ENCODE results near the gene DPP9. TPM values are rescaled to one million over a fixed set of nuclear protein-coding genes. Genes with fewer than 3 reads are reported as not detected.

Gene DPP9
- total RNA-seq, 1 donor from 2014 or later, result 98.7 TPM

DNA sequence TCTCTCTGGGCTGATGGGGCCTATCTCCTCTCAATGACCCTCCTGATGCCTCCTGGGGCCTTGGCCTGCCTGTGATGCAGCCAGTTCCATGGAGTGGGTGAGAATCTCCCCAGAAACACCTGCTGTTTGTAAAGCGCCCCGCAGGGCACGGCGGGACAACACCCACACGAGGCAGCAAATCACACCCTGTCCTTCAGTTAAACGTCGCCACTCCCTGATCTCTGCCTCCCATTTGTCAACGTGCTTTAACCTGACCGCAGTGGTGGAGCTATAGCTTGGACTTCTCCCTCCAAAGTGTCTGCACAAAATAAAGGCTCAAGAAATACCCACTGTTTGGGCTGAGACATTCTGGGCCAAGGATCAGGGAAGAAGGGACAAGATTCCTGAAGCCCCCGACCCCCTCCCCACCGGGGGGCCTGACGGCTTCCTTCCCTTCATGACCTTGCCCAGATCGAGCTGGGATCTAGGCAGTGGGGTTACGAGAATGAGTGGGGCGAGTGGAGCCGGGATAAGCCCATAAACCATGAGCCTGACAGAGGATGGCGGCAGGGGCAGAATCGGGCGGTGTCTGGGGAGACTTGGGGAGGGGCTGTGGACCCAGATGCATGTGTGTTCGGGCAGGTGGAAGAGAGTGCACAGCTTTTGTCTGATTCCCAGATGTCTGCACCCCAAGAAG, 61.5 kb downstream of the DPP9 start:
- intact Hi-C loops (cut with micrococcal nuclease), result no loop called here

DNA sequence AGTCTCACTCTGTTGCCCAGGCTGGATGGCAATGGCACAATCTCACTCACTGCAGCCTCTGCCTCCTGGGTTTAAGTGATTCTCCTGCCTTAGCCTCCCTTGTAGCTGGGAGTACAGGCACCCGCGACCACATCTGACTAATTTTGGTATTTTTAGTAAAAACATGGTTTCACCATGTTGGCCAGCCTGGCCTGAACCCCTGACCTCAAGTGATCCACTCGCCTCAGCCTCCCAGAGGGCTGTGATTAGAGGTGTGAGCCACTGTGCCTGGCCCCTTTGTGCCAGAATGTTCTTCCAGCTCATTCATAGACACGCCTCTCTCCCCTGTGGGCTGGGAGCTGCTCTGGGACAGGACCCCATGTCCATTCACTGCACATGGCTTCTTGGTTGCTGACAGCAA, 62.6 kb downstream of the DPP9 start:
- intact Hi-C loops (cut with micrococcal nuclease), result no loop called here

DNA sequence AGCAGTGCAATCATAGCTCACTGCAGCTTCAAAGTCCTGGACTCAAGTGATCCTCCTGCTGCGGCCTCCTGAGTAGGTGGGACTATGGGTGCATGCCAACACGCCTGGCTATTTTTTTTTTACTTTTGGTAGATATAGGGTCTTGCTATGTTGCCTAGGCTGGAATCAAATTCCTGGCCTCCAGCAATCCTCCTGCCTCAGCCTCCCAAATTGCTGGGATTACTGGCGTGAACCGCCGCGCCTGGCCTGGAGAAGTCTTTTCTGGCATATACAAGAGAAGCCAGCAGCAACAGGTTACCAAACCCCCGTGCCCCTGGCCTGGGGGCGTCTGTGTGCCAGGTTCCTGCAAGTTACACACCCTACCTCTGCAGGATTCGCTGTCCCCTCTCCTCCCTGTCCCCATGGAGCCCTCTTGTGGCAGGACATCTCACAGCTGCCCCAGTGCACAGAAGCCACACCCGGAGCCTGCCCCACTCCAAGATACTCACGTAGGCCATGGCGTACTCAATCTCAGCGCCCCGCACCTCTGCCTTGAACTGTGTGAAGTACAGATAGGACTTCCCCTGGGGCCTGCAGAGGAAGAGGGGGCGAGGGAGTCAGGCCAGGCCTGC, 63.4 kb downstream of the DPP9 start:
- intact Hi-C loops (cut with micrococcal nuclease), result no loop called here

DNA sequence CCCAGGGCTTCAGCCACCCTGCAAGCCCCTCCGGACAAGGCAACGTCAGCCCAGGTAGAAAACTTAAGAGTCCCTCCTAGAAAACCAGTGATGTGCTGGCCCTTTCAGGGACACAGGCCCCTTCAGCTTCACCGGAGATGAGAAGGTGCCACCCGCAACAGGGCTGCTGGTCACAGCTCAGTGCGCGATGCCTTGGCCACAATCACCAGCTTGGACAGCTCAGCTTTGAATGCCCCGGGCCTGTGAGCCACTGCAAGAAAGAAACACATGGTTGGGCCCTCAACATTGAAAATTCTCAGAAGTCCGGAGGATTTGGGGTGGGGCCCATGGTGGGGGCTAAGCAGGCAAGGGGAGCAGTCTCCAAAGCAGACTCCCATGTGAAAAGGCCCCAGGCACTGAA, 65.8 kb downstream of the DPP9 start:
- intact Hi-C loops (cut with micrococcal nuclease), result no loop called here

DNA sequence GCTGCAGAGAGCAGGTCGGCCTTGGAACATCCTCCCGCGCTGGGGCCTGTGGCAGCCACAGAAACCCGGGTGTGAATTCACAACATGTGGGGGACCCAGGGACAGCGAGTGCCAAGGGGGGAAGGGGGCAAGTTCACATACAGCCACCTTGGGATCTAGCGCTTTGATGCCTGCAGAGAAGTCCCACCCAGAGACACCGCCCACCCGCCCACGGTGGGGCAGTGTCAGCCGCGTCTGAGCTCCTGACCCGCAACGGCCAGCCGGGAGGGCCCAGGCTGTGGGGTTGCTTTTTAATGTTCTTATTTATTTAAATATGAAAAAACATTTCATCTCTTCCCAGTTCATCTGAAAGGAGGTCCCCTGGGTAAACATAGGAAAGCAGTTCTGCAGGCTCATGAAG, 66.4 kb downstream of the DPP9 start:
- intact Hi-C loops (cut with micrococcal nuclease), result no loop called here

DNA sequence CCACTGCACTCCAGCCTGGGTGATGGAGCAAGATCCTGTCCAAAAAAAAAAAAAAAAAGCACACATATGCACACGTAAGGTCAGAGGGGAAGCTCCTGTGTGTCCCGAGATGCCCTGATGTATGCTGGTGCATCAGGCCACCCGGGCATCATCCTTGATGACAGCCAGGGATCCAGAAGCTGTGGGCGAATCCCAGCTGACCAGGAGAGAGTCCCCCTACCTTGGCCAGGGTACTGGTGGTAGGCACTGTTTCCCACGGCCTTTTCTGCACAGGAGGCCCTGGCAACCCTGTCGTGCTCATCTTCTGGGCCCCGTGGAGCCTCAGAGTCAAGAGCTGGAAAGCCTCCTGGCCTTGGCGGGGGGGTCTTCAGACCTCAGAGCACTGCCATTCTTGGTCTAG, 67.5 kb downstream of the DPP9 start:
- intact Hi-C loops (cut with micrococcal nuclease), result no loop called here

DNA sequence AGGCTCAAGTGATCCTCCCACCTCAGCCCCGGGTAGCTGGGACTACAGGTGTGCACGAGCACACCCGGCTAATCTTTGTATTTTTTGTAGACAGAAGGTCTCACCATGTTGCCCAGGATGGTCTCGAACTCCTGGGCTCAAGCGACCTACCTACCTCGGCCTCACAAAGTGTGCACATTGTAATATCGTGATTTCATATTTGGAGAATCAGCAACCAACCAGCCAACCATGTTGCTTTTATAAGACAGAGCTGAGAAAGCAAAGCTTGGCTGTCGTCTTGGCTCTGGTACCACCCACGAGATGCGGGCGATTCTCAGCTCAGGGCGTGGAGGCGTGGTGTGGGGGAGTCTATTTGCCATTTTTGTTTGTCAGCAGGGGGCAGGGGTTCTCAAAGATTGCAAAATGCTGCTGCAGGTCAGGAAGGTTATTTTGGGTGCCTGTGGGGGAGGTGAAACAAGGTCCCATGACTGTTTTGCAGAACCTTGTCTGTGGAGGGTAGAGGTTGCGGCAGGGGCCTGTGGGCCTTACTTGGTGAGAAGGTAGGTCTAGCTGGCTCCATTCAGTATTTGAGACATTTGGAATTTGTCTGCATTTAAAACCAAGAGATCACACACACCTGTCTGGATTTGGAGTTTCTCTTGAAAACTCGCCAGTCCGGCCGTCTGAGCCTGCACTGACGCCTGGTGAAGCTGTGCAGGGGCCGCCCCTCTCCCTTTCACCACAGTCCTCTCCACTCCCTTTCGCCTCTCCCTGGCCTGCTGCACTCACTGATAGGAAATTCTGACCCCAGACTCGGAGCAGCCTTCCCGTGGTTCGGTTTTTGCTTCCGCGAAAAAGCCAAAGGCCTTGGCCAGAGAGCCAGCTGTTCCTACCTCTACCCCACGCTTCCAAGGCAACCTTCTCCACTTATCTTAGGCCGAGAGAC, 68.9 kb downstream of the DPP9 start:
- intact Hi-C loops (cut with micrococcal nuclease), result no loop called here

DNA sequence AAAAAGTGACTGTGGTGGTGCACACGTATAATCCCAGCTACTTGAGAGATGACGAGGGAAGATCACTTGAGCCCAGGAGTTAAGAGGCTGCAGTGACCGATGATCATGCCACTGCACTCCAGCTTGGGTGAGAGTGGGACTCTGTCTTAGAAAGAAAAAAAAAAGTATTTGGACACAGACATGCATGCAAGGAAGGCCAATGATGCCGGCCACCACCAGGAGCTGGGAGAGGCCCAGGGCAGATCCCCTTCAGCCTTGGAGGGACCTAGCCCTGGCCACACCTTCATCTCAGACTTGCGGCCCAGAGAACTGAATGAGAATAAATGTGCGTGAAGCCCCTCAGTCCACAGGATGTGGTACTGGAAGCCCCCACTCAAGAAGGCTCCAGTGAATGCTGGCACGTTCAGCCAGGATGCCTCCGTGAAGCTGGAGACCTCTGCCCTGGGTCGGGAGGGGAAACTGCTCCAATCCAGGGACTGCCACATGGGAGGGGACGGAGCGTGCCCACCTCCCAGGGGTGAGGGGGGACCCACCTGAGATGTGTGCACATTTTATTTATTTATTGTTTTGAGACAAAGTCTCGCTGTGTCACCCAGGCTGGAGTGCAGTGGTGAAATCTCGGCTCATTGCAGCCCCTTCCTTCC, 69.7 kb downstream of the DPP9 start:
- intact Hi-C loops (cut with micrococcal nuclease), result no loop called here

DNA sequence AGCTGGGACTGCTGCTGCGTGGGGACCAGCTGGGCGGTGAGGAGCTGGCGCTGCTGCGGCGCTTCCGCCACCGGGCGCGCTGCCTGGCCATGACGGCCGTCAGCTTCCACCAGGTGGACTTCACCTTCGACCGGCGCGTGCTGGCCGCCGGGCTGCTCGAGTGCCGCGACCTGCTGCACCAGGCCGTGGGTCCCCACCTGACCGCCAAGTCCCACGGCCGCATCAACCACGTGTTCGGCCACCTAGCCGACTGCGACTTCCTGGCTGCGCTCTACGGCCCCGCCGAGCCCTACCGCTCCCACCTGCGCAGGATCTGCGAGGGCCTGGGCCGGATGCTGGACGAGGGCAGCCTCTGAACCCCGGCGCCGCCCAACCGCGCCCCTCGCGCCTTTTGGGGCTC, 71.6 kb downstream of the DPP9 start:
- intact Hi-C loops (cut with micrococcal nuclease), result no loop called here

DNA sequence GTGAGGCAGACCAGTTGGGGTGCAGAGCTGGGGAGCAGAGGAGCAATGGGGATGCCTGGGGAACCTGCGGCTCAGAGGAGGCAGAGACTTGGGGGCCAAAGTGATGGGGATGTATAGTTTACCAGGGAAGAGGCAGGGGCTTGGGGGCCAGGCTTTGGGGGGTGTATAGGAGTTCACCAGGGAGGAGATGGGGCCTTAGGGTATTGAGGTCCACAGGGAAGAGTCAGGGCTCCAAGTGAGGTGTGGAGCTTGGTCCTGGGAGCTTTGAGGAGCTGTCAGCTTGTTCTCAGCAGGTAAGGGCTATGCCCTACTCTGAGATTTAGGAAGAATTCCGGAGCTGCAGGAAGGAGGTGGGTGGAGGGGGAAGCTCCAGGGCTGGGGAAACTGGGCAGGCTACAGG, 73.5 kb downstream of the DPP9 start:
- intact Hi-C loops (cut with micrococcal nuclease), result no loop called here

DNA sequence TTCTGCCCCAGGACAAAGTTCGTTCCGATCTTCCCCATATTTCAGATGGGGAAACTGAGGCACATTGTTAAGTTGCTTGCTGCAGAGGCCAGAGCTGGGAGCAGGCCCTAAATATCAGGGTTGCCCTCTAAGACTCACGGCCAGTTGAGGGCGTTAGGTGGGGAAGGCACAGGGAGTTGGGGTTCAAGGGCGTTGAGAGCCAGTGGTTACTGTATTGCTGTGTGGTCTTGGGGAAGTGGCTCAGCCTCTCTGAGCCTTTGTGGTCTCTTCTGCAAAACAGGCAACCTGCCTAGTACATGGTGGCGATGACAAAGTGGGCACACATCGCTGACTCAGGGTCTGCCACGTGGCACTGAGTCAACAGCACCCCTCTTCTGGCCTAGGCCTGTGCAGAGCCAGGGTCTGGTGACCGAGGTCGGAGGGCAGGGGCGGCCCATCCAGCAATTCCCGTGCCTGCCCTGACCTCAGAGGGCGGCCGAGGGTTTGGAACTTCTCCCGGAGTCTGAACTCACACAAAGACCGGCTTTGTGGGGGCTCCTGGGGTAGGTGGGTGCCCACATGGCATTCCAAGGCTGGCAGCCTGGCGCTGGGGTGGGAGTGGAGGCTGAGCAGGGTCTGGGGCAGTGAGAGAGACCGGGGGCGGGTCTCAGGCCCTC, 74.1 kb downstream of the DPP9 start:
- intact Hi-C loops (cut with micrococcal nuclease), result no loop called here

DNA sequence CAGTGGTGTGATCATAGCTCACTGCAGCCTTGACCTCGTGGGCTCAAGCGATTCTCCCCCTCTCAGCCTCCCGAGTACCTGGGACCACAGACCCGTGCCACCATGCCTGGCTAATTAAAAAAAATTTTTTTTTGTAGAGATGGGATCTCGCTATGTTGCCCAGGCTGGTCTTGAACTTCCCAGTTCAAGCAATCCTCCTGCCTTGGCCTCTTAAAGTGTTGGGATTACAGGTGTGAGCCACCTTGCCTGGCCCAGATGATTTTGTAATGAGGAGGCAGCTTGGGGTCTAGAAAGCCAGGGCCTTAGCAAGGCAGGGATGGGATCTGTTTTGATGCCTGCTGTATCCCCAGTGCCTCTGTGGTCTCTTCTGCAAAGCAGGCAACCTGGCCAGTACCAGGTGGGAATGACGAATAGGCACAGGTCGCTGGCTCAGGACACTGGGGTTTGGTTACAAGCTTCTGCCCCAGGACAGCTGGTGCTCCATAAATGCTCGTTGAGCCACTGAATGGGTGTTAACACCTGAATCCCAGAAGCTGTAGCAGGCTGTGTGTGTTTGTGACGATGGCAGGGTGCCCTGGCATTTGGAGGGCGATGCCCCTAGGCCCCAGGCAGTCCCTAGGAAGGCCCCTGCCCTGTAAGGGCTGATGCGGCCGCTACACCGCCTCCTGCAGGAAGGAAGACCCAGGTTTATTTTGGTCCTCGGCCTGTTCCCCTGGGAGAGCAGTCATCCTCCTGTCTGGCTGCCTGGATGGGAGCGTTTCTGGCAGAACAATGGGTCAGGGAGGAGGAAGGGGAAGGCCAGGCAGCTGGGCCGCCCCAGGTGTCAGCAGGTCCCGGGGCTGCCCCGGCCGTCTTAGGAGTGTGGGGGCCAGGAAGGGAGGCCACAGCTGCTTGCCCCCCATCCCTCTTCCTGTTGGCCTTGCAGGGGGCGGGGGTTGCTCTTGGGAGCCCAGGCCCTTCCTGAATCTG, 75.7 kb downstream of the DPP9 start:
- intact Hi-C loops (cut with micrococcal nuclease), result no loop called here

DNA sequence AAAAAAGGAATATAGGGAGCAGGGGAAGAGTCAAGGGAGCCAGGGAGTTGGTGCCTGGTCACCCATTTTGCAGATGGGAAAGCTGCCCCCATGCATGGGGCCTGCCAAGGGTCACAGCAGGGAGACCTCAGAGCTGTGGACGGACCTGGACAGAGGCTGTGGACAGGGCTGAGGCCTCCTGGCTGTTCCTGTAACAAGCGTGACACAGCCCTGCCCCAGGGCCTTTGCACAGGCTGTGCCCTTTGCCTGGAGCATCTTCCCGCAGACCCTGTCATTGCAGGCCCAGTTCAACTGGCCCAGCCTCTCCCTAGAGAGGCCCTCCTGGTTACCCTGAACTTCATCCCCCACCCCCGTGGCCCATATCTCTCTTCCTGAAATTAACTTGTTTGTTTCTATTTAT, 77.9 kb downstream of the DPP9 start:
- intact Hi-C loops (cut with micrococcal nuclease), result no loop called here

DNA sequence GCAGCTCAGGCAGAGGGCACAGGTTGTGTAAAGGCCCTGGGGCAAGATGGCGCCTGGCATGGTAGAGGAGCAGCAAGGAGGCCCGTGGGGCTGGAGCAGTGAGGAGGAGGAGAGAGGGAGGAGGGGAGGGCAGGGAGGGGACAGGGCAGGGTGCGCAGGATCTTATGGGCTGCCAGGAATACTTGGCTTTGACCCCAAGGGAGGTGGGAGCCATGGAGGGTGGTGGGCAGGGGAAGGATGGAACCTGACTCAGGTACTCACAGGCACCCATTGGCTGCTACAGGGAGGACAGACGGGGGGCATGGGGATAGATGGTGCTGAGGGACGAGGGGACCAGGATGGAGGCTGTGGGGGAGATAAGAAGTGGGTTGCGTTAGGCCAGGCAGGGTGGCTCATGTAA, 81.0 kb downstream of the DPP9 start:
- intact Hi-C loops (cut with micrococcal nuclease), result no loop called here

DNA sequence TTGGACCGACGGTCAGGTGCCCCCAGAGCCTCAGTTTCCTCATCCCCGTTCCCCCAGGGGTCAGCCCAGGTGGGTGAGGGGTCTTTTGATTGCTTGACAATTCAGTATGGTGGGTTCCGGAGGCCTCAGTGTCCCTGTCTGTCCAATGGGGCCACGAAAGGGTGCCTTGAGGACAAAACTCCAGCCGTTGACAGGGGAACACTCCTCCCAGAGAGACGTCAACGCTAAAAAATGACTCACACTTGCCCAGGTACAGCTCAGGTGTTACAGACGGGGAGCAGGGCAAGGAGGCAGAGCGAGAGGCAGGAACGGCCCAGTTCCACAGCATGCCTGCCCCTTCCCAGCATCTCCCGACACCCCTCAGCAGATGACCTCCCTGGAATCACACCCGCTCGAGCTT, 82.5 kb downstream of the DPP9 start:
- intact Hi-C loops (cut with micrococcal nuclease), result no loop called here

DNA sequence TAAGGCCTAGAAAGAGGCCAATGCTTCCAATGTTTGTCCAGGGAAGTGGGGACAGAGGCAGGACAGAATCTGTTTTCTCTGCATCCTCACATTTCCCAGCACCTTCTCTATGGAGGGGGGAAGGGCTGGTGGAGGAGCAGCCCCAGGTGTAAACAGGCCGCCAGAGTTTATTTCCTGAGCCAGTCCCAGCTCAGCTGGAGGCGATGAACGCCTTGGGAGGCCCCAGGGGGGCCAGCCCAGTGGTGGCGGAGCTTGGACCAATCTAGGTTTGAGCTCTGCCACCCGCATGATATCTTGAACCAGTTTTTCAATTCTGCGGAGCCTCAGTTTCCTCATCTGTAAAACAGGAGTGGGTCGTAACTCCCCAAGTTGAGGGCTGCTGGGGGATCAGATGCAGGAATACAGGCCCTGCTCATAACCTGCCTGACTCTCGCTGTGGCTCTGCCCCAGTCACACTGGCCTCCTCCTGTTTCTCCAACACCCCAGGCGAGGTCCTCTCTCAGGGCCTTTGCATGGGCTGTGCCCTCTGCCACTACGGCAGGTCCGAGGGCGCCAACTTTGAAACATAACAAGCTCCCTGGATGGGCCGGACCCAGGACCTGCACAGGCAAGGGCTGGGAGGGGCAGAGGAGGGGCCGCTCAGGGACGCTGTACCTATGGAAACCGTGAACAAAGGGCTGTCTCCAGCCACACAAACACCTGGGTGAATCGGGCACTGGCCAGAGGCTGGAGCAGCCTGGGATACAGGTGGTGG, 83.2 kb downstream of the DPP9 start:
- intact Hi-C loops (cut with micrococcal nuclease), result no loop called here

DNA sequence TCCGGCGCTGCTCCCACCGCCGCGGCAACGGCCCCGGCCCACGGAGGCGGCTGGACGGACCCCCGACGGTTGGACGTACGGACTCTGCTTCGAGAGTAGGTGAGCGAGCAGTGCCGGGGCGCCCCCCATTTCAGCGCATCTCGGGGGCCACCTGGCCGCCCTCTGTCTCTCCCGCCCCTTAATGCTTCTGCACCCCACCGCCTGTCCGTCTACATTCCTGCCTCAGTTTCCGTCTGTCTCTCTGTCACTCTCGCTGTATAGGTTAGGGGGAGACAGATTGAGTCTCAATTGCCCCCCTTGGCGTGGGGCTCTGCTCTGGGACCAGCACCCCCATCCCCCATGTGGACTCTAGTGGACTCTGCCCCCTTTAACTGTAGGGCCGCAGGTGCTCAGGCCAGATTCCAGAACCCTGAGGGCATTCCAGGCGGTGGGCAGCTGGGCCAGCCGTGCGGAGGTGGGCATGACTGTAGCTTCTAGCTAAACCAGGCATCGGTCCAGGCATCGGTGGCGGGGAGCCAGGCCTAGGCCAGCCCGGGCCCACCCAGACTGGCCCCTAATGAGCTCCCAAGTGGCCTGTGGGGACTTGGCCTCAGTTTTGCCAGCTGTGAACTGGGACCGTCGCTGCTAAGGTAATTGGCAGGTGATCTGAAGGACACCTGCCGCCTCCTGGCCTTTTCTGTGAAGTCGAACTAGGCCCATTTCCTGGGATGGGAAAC, 84.0 kb downstream of the DPP9 start:
- intact Hi-C loops (cut with micrococcal nuclease), result loop anchor here (1.0 to 2.0 kb wide), 7 partner anchors 31 to 392 kb away; partner anchors contain the start of genes CHAF1A, FEM1A, HDGFL2 and MYDGF

DNA sequence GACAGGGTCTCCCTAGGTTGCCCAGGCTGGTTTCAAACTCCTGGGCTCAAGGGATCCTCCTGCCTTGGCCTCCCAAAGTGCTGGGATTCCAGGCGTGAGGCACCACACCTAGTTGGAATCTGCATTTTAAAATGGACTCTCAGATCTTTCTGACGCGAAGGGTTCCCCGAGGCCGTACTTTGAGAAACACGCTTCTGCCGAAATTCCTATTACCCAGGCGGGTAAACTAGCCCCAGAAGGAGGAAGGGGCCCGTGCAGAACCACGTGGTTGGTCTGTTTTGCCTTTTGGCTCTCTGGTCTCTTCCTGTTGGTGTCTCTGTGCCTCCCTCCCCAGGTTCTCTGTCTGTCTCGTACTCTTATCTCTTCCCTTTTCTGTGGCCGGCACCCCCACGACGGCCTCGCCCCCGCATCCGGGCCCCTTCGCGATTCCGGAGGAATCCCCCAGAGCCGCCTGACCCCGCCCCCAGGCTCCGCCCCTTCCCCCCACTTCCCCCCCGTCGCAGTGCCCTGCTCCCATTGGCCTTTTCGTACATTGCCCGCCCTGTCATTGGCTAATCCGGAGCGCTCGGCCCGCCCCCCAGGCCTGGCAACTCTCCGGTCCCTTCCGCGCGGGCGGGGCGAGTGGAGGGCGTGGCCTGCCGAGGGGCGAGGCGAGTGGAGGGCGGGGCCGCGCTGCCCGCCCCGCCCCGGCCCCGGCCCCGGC, 84.7 kb downstream of the DPP9 start, which contains the start of gene TNFAIP8L1:
TSS of gene TNFAIP8L1 (plus strand) at position 689 of the 703 bp plus-strand sequence. CDS start 12,354 bp downstream, outside the sequence.
- intact Hi-C loops (cut with micrococcal nuclease), result loop anchor here (1.0 to 2.0 kb wide), 7 partner anchors 31 to 392 kb away; partner anchors contain the start of genes CHAF1A, FEM1A, HDGFL2 and MYDGF

All from T-helper 1 cell treated with Interleukin-12 subunit alpha and Interleukin-12 subunit beta and Interleukin-4 antibody, amounts not matched to agents 30 ng/mL and 1 ng/mL, for 36 hours (primary cell).